Ammon's horn (tissue), 1 donor: ENCODE data around the gene ELMO3.
A peak's percentile ranks its signal among the peaks of the same experiment; 100 is the strongest.

Experiments
- DNase-seq: peaks from one replicate; pipeline ENCODE4 v3.0.0-alpha.2; 2016; ENCODE audit warnings: low spot score

The ELMO3 gene

DNA sequence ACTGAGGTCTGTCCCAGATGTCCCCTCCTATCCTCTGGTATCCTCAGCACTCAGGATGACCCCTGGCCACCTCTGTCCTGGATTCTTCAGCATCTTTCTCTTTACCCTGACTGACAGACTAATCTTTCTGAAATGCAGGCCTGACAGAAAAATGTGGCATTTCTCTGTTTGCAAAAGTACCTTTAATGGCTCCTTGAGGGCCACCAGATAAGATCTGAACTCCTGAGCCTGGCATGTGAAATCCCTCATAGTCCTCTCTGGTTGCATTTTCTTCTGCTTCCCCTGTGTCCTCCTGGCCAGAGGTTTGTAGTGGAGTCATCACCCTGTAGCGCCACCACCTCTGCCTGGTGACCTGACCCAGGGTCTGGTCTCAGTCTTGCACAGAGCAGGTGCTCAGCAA, 2.0 kb upstream of the ELMO3 start:
- no peak for DNase-seq

DNA sequence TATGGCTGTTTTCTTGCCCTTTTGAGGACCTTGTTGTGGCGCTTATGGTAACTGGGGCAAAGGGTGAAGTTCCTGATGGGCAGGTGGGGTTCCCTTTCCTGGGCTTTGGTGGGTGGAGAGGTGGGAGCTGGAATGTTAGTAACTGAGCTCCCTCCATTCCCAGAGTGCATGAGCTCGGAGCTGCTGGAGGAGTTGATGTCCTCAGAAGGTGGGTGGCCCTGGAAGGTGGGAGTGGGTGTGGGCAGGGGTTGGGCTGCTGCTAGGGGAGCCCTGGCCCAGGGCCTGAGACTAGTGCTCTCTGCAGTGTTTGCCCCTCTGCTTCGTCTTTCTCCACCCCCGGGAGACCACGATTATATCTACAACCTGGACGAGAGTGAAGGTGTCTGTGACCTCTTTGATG, 1.2 kb upstream of the ELMO3 start:
- no peak for DNase-seq

DNA sequence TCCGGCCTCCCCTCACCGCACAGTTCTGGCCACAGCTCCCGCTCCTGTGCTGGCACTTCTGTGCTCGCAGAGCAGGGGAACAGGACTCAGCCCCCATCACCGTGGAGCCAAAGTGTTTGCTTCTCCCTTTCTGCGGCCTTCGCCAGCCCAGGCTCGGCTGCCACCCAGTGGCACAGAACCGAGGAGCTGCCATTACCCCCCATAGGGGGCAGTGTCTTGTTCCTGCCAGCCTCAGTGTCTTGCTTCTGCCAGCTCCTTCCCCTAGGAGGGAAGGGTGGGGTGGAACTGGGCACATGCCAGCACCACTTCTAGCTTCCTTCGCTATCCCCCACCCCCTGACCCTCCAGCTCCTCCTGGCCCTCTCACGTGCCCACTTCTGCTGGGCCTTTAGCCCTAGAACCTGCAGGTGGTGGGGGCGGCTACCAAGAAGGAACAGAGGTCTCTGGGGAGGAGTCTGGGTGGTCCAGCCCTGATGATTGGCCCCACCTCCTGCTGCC, 645 bp upstream of the ELMO3 start:
- DNase-seq: peak; percentile 68

DNA sequence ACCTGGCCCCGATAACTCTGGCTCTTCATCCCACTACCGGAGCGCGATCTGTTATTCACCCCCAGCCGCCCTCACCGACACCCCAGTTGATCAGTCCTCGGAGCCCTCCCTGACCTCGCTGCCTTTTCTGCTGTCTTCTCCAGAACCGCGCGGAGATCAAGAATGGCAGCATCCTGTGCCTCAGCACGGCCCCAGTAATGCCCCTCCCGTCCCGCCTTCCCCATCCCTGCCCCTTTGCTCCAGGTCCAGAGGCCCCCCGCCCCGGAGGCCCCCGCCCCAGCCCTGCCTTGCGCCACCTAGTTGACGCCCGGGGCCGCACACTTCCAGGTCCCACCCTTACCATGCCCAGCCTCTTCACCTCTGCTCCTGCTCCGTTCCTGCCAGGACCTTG, 872 bp downstream of the ELMO3 start:
- no peak for DNase-seq

DNA sequence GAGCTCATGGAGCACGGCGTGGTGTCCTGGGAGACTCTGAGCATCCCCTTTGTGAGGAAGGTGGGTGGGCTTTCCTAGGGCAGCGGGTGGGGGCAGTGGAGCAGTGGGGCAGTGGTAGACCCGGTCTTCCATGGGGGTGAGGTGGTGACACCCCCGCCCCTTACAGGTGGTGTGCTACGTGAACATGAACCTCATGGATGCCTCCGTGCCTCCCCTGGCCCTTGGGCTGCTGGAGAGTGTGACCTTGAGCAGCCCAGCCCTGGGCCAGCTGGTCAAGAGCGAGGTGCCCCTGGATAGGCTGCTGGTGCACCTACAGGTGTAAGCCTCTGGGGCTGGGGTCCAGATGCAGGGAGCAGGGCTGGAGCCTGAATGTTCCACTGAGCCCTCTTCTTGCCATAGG, 1.6 kb downstream of the ELMO3 start:
- no peak for DNase-seq

DNA sequence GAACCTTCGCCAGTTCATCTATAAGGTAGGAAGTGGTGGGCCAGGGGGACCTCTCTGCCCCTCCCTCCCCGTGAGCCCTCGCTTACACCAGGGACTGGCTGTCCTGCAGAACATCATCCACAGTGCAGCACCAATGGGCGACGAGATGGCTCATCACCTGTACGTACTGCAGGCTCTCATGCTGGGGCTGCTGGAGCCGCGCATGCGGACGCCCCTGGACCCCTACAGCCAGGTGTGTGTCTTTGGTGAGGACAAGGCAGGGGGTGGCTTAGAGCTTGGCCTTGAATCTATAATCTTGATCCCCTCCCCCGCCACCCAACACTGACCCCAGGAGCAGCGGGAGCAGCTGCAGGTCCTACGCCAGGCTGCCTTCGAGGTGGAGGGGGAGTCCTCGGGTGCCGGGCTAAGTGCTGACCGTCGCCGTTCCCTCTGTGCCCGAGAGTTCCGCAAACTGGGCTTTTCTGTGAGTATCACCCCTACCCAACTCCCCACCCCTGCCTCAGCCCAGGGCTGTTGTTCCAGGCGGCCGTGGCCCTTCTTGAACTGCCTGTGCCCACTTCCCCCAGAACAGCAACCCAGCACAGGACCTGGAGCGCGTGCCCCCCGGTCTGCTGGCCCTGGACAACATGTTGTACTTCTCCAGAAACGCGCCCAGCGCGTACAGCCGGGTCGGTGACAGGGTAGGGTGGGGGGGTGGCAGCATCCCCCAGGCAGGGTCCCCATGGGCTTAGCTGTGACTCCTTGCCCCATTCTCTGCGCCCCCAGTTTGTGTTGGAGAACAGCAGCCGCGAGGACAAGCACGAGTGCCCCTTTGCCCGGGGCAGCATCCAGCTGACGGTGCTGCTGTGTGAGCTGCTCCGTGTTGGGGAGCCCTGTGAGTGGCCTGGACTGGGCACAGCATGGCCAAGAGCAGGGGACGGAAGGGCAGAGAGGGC, 2.7 kb downstream of the ELMO3 start:
- DNase-seq: no peak

DNA sequence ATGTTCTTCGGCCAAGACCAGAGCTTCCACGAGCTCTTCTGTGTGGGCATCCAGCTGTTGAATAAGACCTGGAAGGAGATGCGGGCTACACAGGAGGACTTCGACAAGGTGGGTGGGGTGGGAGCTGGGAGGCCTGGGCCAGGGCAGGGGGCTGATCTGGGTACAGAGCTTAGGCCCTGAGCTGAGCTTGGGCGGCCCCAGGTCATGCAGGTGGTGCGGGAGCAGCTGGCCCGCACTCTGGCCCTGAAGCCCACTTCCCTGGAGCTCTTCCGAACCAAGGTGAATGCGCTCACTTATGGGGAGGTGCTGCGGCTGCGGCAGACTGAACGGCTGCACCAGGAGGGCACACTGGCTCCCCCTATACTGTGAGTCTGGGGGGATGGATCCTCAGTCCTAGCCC, 3.5 kb downstream of the ELMO3 start:
- no peak for DNase-seq

DNA sequence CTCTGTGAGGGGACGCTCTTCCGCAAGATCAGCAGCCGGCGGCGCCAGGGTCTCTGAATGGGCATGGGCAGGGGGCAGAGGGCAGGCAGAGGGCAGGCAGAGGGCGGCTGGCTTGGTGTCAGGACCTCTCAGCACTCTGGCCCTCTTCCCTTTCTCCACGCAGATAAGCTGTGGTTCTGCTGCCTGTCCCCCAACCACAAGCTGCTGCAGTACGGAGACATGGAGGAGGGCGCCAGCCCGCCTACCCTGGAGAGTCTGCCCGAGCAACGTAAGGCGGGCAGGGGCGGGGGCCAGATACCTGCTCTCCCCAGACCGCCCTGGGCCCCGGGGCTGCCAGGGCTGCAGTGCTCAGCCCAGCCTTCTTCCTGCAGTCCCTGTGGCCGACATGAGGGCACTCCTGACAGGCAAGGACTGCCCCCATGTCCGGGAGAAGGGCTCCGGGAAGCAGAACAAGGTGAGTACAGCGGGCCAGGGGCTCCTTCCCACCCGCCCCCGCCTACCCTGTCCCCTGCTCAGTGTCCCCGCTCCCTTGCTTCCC, 4.1 kb downstream of the ELMO3 start:
- no peak for DNase-seq

DNA sequence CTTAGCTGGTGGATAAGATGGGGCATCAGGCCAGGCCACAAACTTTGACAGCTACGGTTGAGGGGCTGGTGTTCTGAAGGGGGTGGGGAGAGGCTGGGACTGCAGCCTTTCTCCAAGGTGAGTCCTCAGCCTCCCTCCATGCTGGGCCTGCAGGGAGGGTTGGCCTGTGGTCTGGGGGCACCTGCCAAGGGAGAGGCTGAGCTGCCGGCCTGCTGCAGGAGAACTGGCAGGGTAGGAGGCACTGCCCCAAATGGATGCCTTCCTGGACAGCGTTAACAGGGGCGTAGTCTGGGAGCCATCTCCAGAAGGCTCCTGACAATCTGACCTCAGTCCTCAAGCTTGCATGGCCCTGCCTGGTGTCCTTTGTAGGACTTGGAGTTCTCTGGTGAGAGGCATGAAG, 5.1 kb downstream of the ELMO3 start:
- no peak for DNase-seq

DNA sequence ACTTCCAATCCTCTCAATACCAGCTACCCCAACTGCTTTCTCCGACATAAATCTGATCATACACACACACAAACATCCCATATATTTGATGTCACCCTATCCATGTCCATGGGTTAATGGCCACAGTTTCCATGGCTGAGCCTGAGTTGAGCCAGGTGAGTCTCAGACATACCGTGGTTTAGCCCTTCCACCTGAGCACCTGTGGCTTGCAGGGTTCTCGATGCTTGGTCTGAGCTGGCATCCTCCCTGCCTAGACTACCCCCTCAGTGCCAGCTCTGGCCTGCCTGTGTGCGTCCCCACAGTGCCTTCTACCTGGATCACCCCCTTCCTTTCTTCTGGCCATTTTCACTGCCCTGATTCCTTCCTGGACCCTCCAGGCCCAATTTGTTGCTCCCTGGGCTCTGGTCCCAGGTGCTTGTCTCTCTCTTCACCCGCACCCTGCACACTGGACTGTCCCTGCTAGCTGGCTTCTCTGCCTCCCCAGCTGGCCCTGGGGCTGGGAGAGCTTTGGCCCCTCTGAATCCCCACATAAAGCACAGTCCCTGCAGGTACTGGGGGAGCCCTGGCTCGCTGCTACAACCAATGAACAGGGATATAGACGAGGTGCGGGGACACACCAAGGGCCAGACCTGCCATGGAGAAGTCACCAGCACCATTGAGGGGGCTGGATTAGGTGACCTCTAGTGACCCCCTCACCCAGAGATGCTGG, 7.4 kb downstream of the ELMO3 start:
- DNase-seq: no peak

DNA sequence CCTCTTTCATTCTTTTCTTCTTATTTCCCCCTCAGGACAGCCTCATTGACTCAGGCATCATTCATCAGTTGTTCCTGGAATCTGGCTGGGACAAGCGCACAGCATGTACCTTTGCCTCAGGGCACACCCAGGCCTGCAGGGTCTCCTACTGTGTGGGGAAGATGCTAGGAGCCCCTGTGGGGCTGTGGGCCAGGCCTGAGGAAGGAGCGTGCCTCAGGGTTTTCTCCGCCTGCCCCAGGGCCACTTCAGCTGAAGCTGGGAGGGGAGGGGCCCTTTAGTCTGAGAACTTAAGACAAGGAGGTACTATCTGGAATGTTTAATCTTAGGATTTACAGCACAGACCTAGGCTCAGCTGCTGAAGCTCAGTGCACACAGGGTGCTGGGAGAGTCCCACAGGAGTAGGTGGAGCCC, 7.9 kb downstream of the ELMO3 start:
- DNase-seq: no peak

DNA sequence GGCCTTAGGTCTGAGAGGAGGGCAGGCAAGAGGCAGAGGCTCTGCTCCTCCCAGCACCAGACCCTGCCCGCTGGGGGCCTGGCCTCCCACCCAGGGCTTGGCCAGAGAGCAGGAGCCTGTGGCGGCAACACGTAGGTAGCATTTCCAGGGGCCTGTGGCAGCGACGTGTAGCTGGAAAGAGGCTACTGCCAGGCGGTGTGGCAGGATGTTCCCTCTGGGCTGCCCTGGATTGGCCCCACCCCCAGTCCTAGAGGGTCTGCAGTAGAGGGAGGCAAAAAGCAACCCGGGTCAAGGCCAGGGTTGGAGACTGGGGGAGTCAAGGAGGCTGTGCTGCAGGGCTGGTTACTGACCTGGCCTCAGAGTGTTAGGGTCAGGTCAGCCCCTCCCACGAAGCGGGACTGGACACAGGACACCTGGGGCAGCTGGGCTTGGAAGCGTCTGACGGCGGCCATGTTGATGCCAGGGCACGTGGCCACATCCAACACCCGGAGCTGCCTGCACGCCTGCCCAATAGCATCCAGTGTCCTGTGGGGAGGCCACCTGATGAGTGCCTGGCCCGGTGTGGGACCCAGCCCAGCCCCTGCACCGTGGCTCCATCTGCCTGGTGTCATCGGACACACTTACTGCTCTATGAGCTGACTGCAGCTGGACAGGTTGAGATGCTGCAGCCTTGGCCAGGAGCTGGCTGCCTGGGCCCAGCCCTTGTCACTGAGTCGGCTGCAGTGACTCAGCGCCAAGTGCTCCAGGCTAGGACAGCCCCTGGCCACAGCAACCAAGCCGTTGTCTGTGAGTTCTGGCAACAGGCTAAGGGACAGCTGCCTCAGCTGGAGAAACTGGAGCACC, 8.5 kb downstream of the ELMO3 start:
- DNase-seq: no peak

DNA sequence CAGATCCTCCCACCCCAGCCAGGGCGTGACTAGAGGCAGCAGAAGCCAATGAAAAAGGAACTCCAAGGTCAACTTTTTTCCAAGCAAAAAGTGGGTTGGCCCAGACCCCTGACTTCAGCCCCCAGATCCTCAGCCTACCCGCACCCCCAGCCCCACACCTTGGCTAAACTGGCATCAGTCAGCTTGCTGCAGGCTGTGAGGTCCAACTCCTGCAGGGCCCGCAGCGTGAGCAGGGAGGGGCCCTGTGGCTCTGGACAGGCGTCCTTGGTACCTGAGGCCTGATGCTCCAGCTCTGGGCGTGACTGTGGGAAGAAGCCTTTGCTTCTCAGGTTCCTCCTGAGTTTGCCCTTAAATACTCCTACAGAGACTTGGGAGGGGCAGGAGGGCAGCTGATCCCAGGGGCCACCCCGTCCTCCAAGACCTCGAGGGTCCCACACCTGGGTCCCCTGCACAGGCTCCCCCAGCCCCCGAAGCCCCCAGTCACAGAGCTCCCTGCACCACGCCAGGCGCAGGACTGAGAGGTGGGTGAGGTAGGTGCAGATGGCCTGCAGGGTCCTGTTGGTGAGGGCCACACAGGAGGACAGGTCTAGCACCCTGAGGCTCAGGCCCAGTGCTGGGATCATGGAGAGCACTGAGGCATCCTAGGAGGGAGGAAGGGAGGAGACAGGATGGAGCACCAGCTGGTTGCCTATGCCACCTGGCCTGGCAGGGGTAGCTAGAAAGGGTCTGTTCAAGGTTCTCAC, 9.4 kb downstream of the ELMO3 start:
- no peak for DNase-seq

DNA sequence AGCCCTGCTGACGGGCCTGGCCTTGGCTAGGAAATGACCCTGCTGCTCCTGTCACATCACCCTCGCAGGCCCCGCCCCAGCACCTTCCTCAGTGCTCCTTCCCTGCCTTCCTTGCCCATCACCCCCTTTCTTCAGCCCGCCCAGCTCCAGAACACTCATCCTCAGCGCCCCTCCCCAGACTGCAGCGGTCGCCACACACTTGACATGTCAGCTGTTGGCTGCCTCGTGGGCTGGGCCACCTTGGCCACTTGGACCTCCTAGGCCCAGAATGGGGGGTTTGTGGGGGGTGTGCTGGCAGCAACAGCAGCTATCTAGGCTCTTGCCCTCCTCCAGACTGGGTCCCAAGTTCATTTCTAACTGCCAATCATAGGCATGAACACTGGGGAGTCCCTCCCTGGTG, 10.6 kb downstream of the ELMO3 start:
- DNase-seq: no peak

DNA sequence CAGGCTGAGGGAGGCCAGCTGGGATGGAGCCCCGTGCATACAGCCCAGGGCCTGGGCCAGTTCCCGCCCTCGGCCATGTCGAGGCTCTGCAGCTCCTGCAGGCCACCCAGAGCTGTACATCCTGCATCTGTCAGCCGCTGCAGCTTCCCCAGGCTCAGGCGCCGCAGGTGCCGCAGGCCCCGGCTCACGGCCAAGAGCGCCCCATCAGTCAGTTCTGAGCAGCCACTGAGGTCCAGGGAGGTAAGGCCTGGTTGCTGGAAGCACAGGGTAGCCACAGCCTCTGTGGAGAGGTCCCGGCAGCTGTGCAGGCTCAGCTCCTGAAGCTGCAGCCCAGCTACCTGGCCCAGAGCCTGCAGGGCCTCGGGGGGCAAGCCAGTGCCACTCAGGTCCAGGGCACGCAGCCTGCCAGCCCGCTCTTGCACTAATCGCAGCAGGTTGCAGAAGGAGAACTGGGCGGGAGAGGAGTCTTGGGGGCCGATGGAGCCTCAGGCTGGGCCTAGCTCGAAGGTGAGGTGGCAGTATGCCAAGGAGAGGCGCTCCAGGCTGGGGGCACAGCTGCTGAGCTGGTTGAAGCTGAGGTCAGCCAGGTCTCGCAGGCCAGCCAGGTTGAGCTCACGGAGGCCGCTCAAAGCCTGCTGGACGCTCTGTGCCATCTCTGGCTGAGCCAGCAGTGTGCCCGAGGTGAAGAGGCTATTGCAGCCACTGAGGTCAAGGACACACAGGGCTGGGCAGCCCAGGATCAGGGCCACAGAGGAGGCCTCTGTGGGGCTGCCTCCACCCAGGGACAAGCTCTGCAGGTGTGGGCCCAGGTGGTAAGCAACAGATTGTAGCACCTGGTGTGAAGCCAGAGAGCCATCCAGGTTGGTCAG, 11.4 kb downstream of the ELMO3 start:
- DNase-seq: no peak

DNA sequence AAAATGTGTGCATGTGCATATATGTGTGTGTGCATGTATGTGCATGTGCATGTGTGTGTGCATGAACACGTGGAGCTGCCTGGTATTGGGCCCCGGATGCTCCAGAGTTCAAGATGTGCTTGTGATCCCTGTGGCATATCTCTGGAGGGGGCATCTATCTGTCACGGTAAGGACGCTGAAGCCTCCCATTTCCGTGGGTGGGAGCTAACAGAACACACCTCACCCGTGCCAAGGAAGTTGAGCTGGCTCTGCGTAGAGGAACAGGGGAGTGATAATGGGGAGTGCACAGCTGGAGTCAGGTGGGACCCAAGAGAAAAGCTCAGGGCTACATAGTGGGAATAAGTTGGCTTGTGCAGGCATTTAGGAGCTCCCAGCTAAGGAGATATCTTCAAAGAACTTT, 12.7 kb downstream of the ELMO3 start:
- DNase-seq: no peak

DNA sequence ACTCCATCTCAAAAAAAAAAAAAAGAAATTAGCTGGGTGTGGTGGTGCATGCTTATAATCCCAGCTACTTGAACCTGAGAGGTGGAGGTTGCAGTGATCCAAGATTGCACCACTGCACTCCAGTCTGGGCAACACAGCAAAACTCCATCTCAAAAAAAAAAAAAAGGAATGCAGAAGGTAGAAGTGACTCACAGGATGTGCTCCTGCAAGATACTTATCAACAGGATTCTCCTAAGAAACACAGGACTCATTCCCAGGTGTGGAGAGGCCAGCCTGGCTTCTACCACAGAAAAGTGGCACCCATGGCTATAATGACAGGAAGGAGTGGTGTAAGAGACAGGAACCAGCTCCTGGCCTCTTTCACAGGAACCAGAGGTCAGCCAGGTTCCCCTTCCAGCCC, 13.8 kb downstream of the ELMO3 start:
- DNase-seq: no peak

DNA sequence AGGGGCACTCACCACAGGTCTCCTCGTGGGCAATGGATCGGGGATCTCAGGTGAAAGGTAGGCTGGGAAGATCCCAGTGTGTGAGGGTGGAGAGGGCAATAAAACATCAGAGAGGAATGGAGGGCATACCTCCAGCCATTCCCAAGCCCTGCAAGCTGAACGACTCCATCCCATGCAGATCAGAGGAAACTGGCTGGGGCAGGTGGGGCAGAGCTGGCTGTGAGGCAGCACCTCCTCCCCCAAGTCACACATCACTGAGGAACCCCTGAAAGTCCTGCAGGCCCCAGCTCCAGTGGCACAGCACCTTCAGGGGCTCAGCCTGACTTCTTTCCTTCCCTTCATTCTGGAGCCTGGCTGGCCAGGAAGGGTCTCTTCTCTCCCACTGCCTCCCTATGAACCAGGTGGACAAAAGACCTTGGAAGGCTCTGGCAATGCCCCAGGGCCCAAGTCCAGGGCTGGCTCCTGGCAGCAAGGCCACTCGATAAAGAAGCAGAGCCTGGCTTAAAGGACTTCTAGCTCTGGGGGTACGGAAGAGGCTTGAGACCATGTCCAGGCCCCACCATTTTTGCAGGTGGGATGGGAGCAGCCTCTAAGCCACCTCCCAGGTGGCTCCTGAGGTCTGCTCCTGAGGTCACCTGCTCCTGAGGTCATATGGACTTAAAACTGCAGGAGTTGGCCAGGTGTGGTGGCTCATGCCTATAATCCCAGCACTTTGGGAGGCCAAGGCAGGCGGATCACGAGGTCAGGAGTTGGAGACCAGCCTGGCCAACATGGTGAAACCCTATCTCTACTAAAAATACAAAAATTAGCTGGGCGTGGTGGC, 14.5 kb downstream of the ELMO3 start:
- no peak for DNase-seq

DNA sequence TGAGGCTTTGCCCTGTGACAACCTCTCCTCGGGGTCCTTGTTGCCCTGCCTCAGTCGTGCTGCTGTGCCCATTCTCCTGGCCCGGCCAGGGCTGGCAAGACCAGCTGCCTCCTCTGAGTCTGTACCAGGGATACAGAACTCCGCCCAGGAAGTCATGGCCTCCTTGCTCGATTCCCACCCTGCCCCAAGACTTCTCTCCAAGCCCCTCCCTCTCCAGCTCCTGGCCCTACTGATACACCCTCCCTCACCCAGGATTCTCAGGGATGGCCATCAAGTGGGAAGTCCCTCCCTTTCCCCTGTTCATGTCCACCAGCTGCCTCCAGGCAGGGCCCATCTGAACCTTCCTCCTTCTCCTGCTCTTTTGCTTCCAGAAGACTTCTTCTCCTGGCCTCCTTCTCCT, 16.8 kb downstream of the ELMO3 start:
- DNase-seq: no peak
